ENCODE measurements around the gene C6orf120. TPM values are rescaled to one million over a fixed set of nuclear protein-coding genes. Genes with fewer than 3 reads are reported as not detected.
A peak's percentile ranks its signal among the peaks of the same experiment; 100 is the strongest.

Gene C6orf120
- total RNA-seq, result 34.4 TPM
- long read RNA-seq, transcript C6orf120-201 (1 exons, 2,667 nt), result major isoform, 88 of 89 reads
- long read RNA-seq, partial matches to known transcripts, result 0 of 89 reads
- long read RNA-seq, other reads (novel, unspliced or antisense), result 1 of 89 reads

GRCh38 chr6:169701954-169702839 is at the start of gene C6orf120, which contains the start of gene WDR27:
Gene C6orf120 (plus strand): TSS chr6:169702126. CDS start chr6:169702460, 334 bp downstream.
Gene WDR27 (minus strand): TSS chr6:169702029. CDS start chr6:169689005, 13,024 bp downstream.
- peak; percentile 99 for DNase-seq (ENCODE audit: low spot score)

GRCh38 chr6:169652896-169653295 is 49.0 kb upstream of the C6orf120 start:
- no peak for DNase-seq (ENCODE audit: low spot score)

- no peak for DNase-seq (ENCODE audit: low spot score)
These were observed 48.2 kb upstream of the C6orf120 start for GRCh38 chr6:169653691-169654090.

- DNase-seq (ENCODE audit: low spot score), result no peak
These were observed 47.1 kb upstream of the C6orf120 start for GRCh38 chr6:169654598-169655391.

- DNase-seq (ENCODE audit: low spot score), result no peak
These were observed 45.2 kb upstream of the C6orf120 start for GRCh38 chr6:169656546-169657283.

- no peak for DNase-seq (ENCODE audit: low spot score)
These were observed 44.7 kb upstream of the C6orf120 start for GRCh38 chr6:169657284-169657610.

- DNase-seq (ENCODE audit: low spot score), result no peak
These were observed 41.9 kb upstream of the C6orf120 start for GRCh38 chr6:169659820-169660610.

- DNase-seq (ENCODE audit: low spot score), result no peak
These were observed 41.1 kb upstream of the C6orf120 start for GRCh38 chr6:169660751-169661390.

GRCh38 chr6:169661391-169661756 is 40.6 kb upstream of the C6orf120 start:
- DNase-seq (ENCODE audit: low spot score), result no peak

GRCh38 chr6:169663468-169663867 is 38.5 kb upstream of the C6orf120 start:
- no peak for DNase-seq (ENCODE audit: low spot score)

GRCh38 chr6:169664227-169664626 is 37.7 kb upstream of the C6orf120 start:
- no peak for DNase-seq (ENCODE audit: low spot score)

- no peak for DNase-seq (ENCODE audit: low spot score)
These were observed 36.6 kb upstream of the C6orf120 start for GRCh38 chr6:169665289-169665688.

GRCh38 chr6:169666441-169666840 is 35.5 kb upstream of the C6orf120 start:
- DNase-seq (ENCODE audit: low spot score), result no peak

- peak; percentile 84 for DNase-seq (ENCODE audit: low spot score)
These were observed 34.2 kb upstream of the C6orf120 start for GRCh38 chr6:169667716-169668115.

- DNase-seq (ENCODE audit: low spot score), result no peak
These were observed 33.6 kb upstream of the C6orf120 start for GRCh38 chr6:169668203-169668847.

- no peak for DNase-seq (ENCODE audit: low spot score)
These were observed 32.8 kb upstream of the C6orf120 start for GRCh38 chr6:169669147-169669546.

GRCh38 chr6:169669889-169670288 is 32.0 kb upstream of the C6orf120 start:
- DNase-seq (ENCODE audit: low spot score), result no peak

- no peak for DNase-seq (ENCODE audit: low spot score)
These were observed 30.4 kb upstream of the C6orf120 start for GRCh38 chr6:169671563-169671962.

GRCh38 chr6:169675011-169675410 is 26.9 kb upstream of the C6orf120 start:
- no peak for DNase-seq (ENCODE audit: low spot score)

All from mesenteric fat pad (tissue), 1 donor.